MM.1S (cell line): ENCODE measurements around the gene NRXN3.

Experiments
- DNase-seq: peaks from one replicate; pipeline ENCODE4 v3.0.0-alpha.2; 2015
- H2AFZ ChIP-seq: fragments of 300-600 bp; sonication (generic); 2 replicates; pipeline ENCODE4 v1.6.0; 2016; ENCODE audit warnings: antibody characterized with exemption, low read length
- H3F3A ChIP-seq: fragments of 300-600 bp; sonication (generic); 2 replicates; pipeline ENCODE4 v1.6.1; 2016; ENCODE audit warnings: mild to moderate bottlenecking, antibody characterized with exemption, low read length, moderate library complexity, mixed read lengths; ENCODE audit not compliant: insufficient read depth
- H3K27ac ChIP-seq: fragments of 300-600 bp; sonication (generic); 2 replicates; pipeline ENCODE4 v1.5.1; 2016; ENCODE audit warnings: mild to moderate bottlenecking, low read length
- H3K27me3 ChIP-seq: fragments of 300-600 bp; sonication (generic); replicated peaks from 2 replicates; pipeline ENCODE4 v1.6.0; 2016; ENCODE audit warnings: low read length; ENCODE audit not compliant: insufficient read depth
- H3K36me3 ChIP-seq: fragments of 300-600 bp; sonication (generic); replicated peaks from 2 replicates; pipeline ENCODE4 v1.6.1; 2016; ENCODE audit warnings: mild to moderate bottlenecking, low read length, mixed read lengths; ENCODE audit not compliant: insufficient read depth
- H3K4me1 ChIP-seq: fragments of 300-600 bp; sonication (generic); 2 replicates; pipeline ENCODE4 v1.6.1; 2016; ENCODE audit warnings: low read length, mixed read lengths
- H3K4me2 ChIP-seq: fragments of 300-600 bp; sonication (generic); 2 replicates; pipeline ENCODE4 v1.6.0; 2016; ENCODE audit warnings: low read depth, low read length
- H3K4me3 ChIP-seq: fragments of 300-600 bp; sonication (generic); 2 replicates; pipeline ENCODE4 v1.5.1; 2016; ENCODE audit warnings: low read length, mixed read lengths
- H3K79me2 ChIP-seq: fragments of 300-600 bp; sonication (generic); 2 replicates; pipeline ENCODE4 v1.6.1; 2016; ENCODE audit warnings: mixed run types, low read length, mixed read lengths
- H3K9ac ChIP-seq: fragments of 300-600 bp; sonication (generic); 2 replicates; pipeline ENCODE4 v1.6.1; 2016; ENCODE audit warnings: low read length, mixed read lengths
- H3K9me2 ChIP-seq: fragments of 300-600 bp; sonication (generic); replicated peaks from 2 replicates; pipeline ENCODE4 v1.6.1; 2016; ENCODE audit warnings: mild to moderate bottlenecking, low read length, mixed read lengths; ENCODE audit not compliant: insufficient read depth
- H3K9me3 ChIP-seq: fragments of 300-600 bp; sonication (generic); replicated peaks from 2 replicates; pipeline ENCODE4 v1.6.1; 2016; ENCODE audit warnings: mild to moderate bottlenecking, low read length, mixed read lengths; ENCODE audit not compliant: insufficient read depth
- H4K20me1 ChIP-seq: fragments of 300-600 bp; sonication (generic); 2 replicates; pipeline ENCODE4 v1.6.1; 2016; ENCODE audit warnings: mild to moderate bottlenecking, low read length, moderate library complexity, mixed read lengths; ENCODE audit not compliant: insufficient read depth
- EZH2 ChIP-seq: fragments of 300-600 bp; sonication (generic); optimal IDR thresholded peaks from 2 replicates; pipeline ENCODE3; 2017; ENCODE audit warnings: low read depth, mild to moderate bottlenecking, antibody characterized with exemption, low read length, mixed read lengths
- EZH2phosphoT487 ChIP-seq: fragments of 300-600 bp; sonication (generic); IDR thresholded peaks from 2 replicates; pipeline ENCODE4 v1.6.1; 2018; ENCODE audit warnings: antibody characterized with exemption, low read length
- TF ChIP-seq, protein P1 (sequence below): fragments of 300-600 bp; sonication (generic); IDR thresholded peaks from 2 replicates; pipeline ENCODE4 v1.5.1; 2016; ENCODE audit warnings: antibody characterized with exemption, low read length, mixed read lengths

Gene NRXN3

DNA sequence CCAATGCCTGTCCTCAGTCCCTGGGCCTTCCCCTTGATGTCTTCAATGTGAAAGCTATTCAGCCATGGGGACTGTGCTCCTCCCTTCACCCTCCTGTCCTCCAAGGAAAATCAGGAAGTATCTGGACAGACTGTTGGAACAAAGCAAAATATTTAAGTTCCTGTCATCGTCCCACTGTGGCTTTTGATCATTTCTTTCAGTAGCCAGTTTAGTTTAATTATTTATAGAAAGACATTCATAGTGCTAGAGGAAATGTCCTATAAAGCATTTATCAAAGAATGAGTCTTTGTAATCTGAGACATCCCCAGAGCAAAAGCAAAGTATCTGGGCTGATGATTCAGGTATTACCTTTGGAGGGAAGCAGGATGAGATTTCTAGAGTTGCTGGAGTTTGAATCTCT is 254.1 kb downstream of the NRXN3 start:
- H3K4me2 ChIP-seq, result no peak overlapping the region
- H2AFZ ChIP-seq, result no peak overlapping the region
- H3K4me1 ChIP-seq, result no peaks in the 10 kb centered on the region

DNA sequence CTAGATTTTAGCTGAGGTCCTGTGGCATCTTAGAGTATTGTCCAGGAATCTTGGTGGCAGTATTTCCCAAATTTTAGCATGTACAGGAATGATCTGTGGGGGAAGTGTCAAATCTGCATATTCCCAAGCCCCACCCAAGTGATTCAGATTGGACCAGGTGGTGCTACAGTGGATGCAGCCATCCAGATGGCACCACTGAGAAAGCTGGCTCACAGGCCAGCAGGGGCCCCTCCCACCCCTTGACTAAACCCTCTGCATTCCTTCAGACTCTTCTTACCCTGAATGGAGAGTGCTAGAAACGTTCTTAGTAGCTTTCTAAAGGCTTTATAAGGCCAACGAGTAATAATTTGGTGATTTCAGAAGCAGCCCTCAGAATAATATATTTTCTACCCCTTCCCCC is 255.2 kb downstream of the NRXN3 start:
- H3K9me3 ChIP-seq, result no peaks in the 10 kb centered on the region
- H3K36me3 ChIP-seq, result no peaks in the 10 kb centered on the region
- H4K20me1 ChIP-seq, result no peaks in the 10 kb centered on the region
- no peak overlapping the region for H3K9ac ChIP-seq
- H3K4me1 ChIP-seq, result no peaks in the 10 kb centered on the region
- H3K4me2 ChIP-seq, result no peak overlapping the region
- TF ChIP-seq, protein P1, sequence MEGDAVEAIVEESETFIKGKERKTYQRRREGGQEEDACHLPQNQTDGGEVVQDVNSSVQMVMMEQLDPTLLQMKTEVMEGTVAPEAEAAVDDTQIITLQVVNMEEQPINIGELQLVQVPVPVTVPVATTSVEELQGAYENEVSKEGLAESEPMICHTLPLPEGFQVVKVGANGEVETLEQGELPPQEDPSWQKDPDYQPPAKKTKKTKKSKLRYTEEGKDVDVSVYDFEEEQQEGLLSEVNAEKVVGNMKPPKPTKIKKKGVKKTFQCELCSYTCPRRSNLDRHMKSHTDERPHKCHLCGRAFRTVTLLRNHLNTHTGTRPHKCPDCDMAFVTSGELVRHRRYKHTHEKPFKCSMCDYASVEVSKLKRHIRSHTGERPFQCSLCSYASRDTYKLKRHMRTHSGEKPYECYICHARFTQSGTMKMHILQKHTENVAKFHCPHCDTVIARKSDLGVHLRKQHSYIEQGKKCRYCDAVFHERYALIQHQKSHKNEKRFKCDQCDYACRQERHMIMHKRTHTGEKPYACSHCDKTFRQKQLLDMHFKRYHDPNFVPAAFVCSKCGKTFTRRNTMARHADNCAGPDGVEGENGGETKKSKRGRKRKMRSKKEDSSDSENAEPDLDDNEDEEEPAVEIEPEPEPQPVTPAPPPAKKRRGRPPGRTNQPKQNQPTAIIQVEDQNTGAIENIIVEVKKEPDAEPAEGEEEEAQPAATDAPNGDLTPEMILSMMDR, result no peak
- no peak for TF ChIP-seq EZH2phosphoT487
- no peak for TF ChIP-seq EZH2
- no peaks in the 10 kb centered on the region for H3K9me2 ChIP-seq
- no peak for DNase-seq
- no peak overlapping the region for H2AFZ ChIP-seq
- H3K4me3 ChIP-seq, result no peak overlapping the region
- no peaks in the 10 kb centered on the region for H3F3A ChIP-seq
- no peak overlapping the region for H3K27ac ChIP-seq
- H3K79me2 ChIP-seq, result no peaks in the 10 kb centered on the region
- no peaks in the 10 kb centered on the region for H3K27me3 ChIP-seq

More for the DNA sequence above, 254.1 kb downstream of the NRXN3 start:
- no peak for DNase-seq
- Histone ChIP-seq H3K27me3 (no peaks in the 10 kb centered on the region), H3K9me3 (no peaks in the 10 kb centered on the region), H3K79me2 (no peaks in the 10 kb centered on the region), H3K4me3 (no peak overlapping the region), H3K9me2 (no peaks in the 10 kb centered on the region), H4K20me1 (no peaks in the 10 kb centered on the region), H3K36me3 (no peaks in the 10 kb centered on the region), H3K9ac (no peak overlapping the region), H3K27ac (no peak overlapping the region), H3F3A (no peaks in the 10 kb centered on the region)
- TF ChIP-seq EZH2 (no peak), EZH2phosphoT487 (no peak)
- TF ChIP-seq, protein P1, result no peak

DNA sequence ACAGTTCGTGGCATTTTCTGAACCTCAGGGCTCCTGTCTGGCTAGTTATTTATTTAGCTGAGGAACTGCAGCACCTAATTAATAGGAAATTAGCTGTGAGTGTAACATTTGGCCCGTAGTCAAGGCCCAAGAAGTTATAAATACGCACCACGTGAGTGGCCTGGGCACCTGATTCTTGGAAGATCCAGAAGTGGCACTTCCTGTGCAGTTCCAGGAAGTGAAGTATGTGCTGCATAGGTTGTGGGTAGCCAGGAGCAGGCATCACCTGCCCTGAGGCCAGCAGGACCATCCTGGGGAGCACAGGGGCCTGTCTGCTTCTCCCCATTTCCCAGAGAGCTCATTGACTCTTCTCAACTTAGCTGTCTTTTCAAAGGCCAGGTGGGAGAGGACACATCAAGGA is 255.6 kb downstream of the NRXN3 start:
- H3K9ac ChIP-seq, result no peak overlapping the region
- no peak for TF ChIP-seq EZH2
- no peak for TF ChIP-seq EZH2phosphoT487
- TF ChIP-seq, protein P1, result no peak
- H3K4me2 ChIP-seq, result no peak overlapping the region
- H3K79me2 ChIP-seq, result no peaks in the 10 kb centered on the region
- no peaks in the 10 kb centered on the region for H4K20me1 ChIP-seq
- no peaks in the 10 kb centered on the region for H3K27me3 ChIP-seq
- no peak for DNase-seq
- H3F3A ChIP-seq, result no peaks in the 10 kb centered on the region
- no peaks in the 10 kb centered on the region for H3K9me2 ChIP-seq
- H3K4me1 ChIP-seq, result no peaks in the 10 kb centered on the region
- H3K36me3 ChIP-seq, result no peaks in the 10 kb centered on the region
- no peak overlapping the region for H2AFZ ChIP-seq
- no peak overlapping the region for H3K27ac ChIP-seq
- no peak overlapping the region for H3K4me3 ChIP-seq
- no peaks in the 10 kb centered on the region for H3K9me3 ChIP-seq
